ENCODE data around the gene TBC1D22A.
"Not testable (repeated sequence)": the region's sequence is repeated elsewhere in the genome, so short reads cannot be mapped to it uniquely, and the experiment has no call there.

The TBC1D22A gene

GRCh38 chr22:46813816-46814597 lies 51.6 kb downstream of the TBC1D22A start:
- no peak for FAIRE-seq

- FAIRE-seq = no peak
These were observed 52.7 kb downstream of the TBC1D22A start for GRCh38 chr22:46815132-46815531.

GRCh38 chr22:46815559-46815895 lies 53.1 kb downstream of the TBC1D22A start:
- FAIRE-seq = no peak

GRCh38 chr22:46815896-46816731 lies 53.7 kb downstream of the TBC1D22A start:
- no peak for FAIRE-seq

GRCh38 chr22:46817390-46817789 lies 54.9 kb downstream of the TBC1D22A start:
- not testable (repeated sequence) for FAIRE-seq

GRCh38 chr22:46823248-46823647 lies 60.8 kb downstream of the TBC1D22A start:
- no peak for FAIRE-seq

GRCh38 chr22:46823654-46824053 lies 61.2 kb downstream of the TBC1D22A start:
- FAIRE-seq = no peak

GRCh38 chr22:46824344-46824909 lies 62.0 kb downstream of the TBC1D22A start:
- FAIRE-seq = no peak

- no peak for FAIRE-seq
These were observed 62.6 kb downstream of the TBC1D22A start for GRCh38 chr22:46824980-46825544.

- FAIRE-seq = no peak
These were observed 64.1 kb downstream of the TBC1D22A start for GRCh38 chr22:46826438-46827135.

GRCh38 chr22:46827136-46827780 lies 64.8 kb downstream of the TBC1D22A start:
- no peak for FAIRE-seq

- no peak for FAIRE-seq
These were observed 65.3 kb downstream of the TBC1D22A start for GRCh38 chr22:46827781-46828180.

GRCh38 chr22:46828323-46828900 lies 66.0 kb downstream of the TBC1D22A start:
- FAIRE-seq = no peak

- FAIRE-seq = no peak
These were observed 66.9 kb downstream of the TBC1D22A start for GRCh38 chr22:46829117-46829891.

- no peak for FAIRE-seq
These were observed 67.7 kb downstream of the TBC1D22A start for GRCh38 chr22:46829941-46830715.

- no peak for FAIRE-seq
These were observed 68.4 kb downstream of the TBC1D22A start for GRCh38 chr22:46830841-46831240.

- no peak for FAIRE-seq
These were observed 70.8 kb downstream of the TBC1D22A start for GRCh38 chr22:46833228-46833627.

- FAIRE-seq = no peak
These were observed 71.7 kb downstream of the TBC1D22A start for GRCh38 chr22:46834021-46834737.

- FAIRE-seq = no peak
These were observed 72.8 kb downstream of the TBC1D22A start for GRCh38 chr22:46835288-46835687.

Measured in colon (tissue), 2 donors.